Heart right ventricle (tissue), 16 donors: ENCODE measurements around the gene SELPLG. TPM values are rescaled to one million over a fixed set of nuclear protein-coding genes. Genes with fewer than 3 reads are reported as not detected.

Experiments
- ATAC-seq, 8 donors: fragments of 200-7000 bp; cut with Tn5 transposase; one replicate each; pipeline ENCODE4 v1.9.1; 2020; ENCODE audit warnings: mild to moderate bottlenecking in 8 of 8, moderate library complexity in 8 of 8, moderate number of reproducible peaks in 1 of 8
- DNase-seq, 2 donors: peaks; one replicate each; pipeline ENCODE4 v3.0.0-alpha.2; 2020
- H3K27ac ChIP-seq, 10 donors: fragments of 200-600 bp; sonication (generic) in 2 of 10; one replicate each; pipeline versions ENCODE4 v1.5.0 to v1.8.0; 2020 to 2022; ENCODE audit warnings: mild to moderate bottlenecking in 3 of 10
- H3K27me3 ChIP-seq, 7 donors: fragments of 200-600 bp; one replicate each; pipeline ENCODE4 v1.8.0; 2021 to 2022; ENCODE audit warnings: mild to moderate bottlenecking in 2 of 7
- H3K36me3 ChIP-seq, 9 donors: fragments of 200-600 bp; sonication (generic) in 1 of 9; one replicate each; pipeline versions ENCODE4 v1.5.0 to v1.8.0; 2020 to 2022; ENCODE audit warnings: mild to moderate bottlenecking in 2 of 9
- H3K4me1 ChIP-seq, 9 donors: fragments of 200-600 bp; sonication (generic) in 1 of 9; one replicate each; pipeline versions ENCODE4 v1.5.0 to v1.8.0; 2020 to 2022; ENCODE audit warnings: mild to moderate bottlenecking in 4 of 9
- H3K4me3 ChIP-seq, 10 donors: fragments of 200-600 bp; sonication (generic) in 2 of 10; one replicate each; pipeline versions ENCODE4 v1.5.0 to v1.8.0; 2020 to 2022; ENCODE audit warnings: mild to moderate bottlenecking in 7 of 10, moderate library complexity in 2 of 10
- H3K9me3 ChIP-seq, 11 donors: fragments of 200-600 bp in 10 of 11; sonication (generic) in 2 of 11; one replicate each; pipeline versions ENCODE4 v1.5.0 to v1.8.0; 2013 to 2022; ENCODE audit warnings: mild to moderate bottlenecking in 2 of 11, control low read depth in 1 of 11, moderate library complexity in 1 of 11
- WGBS, 2 donors: extraction: QIAGEN DNeasy Blood & Tissue Kit; methylation state at CpG; one replicate each; pipeline ENCODE4 v1.1.7; 2013; ENCODE audit warnings: inconsistent platforms in 1 of 2; 5-methylcytosine and 5-hydroxymethylcytosine counted together
- intact Hi-C, 10 donors: fragments of 100-400 bp; cut with DNase I; formaldehyde crosslinking; loops; one replicate each; pipeline versions ENCODE4 v1.11.1 to v1.14.2; 2022
- polyA plus RNA-seq, 2 donors: library from polyadenylated mRNA; stranded (reverse); fragments of 200-250 nt; gene quantifications; one replicate each; pipeline ENCODE4 v1.2.3, GENCODE V29; 2013
- total RNA-seq, 10 donors: library from RNA; stranded (reverse); fragmentation: NEBNext Ultra II Directional in 3 of 10; extraction: Animal tissue kit (Norgen Biotek cat#: 25700) in 3 of 10; gene quantifications; one replicate each; pipeline versions ENCODE4 v1.2.1 to v1.2.4, GENCODE V29; 2021 to 2023
- TF ChIP-seq, protein P1 (sequence below), 9 donors: fragments of 200-600 bp; sonication (generic) in 2 of 9; IDR thresholded peaks; one replicate each; pipeline versions ENCODE4 v1.5.0 to v1.8.0; 2021 to 2022; ENCODE audit warnings: antibody characterized with exemption in 9 of 9, mild to moderate bottlenecking in 5 of 9, moderate library complexity in 1 of 9
- donor health status: Arrhythmogenic right ventricular cardiomyopathy.
- donor health status: ischemic (EF 13 %, LVEDD 7.1; RV severe dilation, severe dysfunction).
- donor health status: healthy with polysubstance abuse.
- donor health status: DM: no; HTN: yes; CAD: no.
- donor health status: DM: no; HTN: no; CAD: no.
- donor health status: ischemic (EF 25% LVEDD 6.9; RV normal size, moderate dysfunction).
- donor health status: ischemic (EF 25% LVEDD 5.7; RV mildly dilated, moderate dysfunction).
- donor health status: healthy.
- donor health status: DM: yes; HTN: yes; CAD: no.
- donor health status: Ischemic cardiomyopathy.
- donor health status: ischemic (EF 35%, LVEDD 5.7; RV mildly dilated, moderate dysfunction).
- donor health status: nonischemic (EF 11% LVEDD 7.7; RV severe dilation, severe dysfunction).
- donor health status: DM: yes; HTN: yes; CAD: no.
- donor health status: PGD.
- donor health status: ischemic (EF 29% LVEDD 5.4; RV normal size, mild dysfunction).
- donor health status: nonischemic (EF 23%, LVEDD 6.1; RV moderate dilation, normal function).

Gene SELPLG
- total and polyA plus RNA-seq, 12 donors = 0.88 to 17.6 (median 2.4) TPM

DNA sequence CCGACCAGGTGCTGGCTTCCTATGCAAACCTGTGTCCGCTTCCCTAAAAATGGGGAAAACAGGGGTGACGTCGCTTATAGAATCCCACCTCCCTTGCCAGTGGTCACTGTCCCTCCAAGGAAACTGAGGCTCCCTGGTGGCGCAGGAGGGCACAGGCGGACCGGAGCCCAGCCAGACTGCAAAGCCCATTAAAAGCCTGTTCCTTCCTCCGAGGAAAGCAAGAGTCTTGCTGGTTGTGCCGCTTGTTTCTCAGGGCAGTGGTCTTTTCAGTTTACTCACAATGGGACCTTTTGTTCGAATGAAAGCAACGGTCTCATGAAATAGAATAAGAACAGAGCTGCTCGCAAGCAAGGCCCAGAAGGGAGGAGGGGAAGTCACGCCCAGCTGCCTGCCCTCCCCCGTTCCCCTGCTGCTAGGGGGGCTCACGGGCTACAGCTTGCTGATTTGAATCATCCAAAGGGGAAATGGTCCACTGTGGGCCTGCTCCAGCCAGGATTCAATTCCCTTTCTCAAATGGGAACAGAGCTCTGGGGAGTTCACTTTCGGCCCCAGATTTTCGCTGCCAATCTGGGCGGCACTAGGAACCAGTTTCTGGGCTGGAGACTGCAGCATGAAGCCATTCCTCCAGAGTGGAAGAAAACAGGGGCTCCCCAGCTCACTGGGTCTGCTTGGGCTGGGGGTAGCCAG lies 4.6 kb upstream of the SELPLG start:
- H3K4me3 ChIP-seq = peak overlapping the region in 4 of 10 donors; percentile 17 to 32 (median 22)

DNA sequence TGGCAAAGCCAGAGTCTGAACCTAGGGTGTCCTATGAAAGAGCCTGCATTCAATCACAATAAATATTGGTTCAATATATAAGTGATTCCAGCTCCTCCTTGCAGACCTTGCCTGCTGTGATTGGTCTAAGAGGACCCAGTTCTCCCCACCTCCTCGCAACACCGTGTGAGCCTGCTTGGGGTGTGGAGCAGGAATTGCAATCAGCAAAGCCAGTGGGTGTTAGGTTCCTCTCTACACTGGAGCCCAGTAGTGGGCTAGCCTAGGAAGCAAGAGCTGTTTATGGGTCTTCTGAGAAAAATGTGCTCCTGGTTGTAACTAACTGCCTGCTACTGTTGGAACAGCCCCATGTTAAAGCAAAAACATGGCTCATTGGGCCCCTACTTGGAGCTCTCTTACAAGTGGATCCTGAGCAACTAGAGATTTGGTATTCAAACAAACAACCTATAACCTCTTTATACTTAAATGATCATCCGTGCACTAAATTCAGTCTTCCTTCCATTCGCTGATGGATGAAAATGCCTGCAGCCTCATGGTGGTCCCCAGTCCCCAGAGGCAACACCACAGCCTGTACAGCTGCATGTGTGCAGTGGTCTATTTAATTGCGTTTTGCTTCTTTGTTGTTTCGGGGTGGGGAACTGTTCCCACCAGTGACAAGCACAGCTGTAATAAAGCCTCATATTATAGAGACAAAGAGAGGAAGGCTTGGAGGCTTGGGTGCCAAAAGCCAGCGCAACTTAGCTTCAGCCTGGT lies 3.7 kb upstream of the SELPLG start:
- DNase-seq (no peak), ATAC-seq (no peak)
- H3K27ac ChIP-seq = peak overlapping the region in 7 of 10 donors; percentile 50 to 73 (median 67)
- no peaks in the 10 kb centered on the region for H3K9me3 ChIP-seq
- no peaks in the 10 kb centered on the region for H3K27me3 ChIP-seq
- TF ChIP-seq, protein P1, sequence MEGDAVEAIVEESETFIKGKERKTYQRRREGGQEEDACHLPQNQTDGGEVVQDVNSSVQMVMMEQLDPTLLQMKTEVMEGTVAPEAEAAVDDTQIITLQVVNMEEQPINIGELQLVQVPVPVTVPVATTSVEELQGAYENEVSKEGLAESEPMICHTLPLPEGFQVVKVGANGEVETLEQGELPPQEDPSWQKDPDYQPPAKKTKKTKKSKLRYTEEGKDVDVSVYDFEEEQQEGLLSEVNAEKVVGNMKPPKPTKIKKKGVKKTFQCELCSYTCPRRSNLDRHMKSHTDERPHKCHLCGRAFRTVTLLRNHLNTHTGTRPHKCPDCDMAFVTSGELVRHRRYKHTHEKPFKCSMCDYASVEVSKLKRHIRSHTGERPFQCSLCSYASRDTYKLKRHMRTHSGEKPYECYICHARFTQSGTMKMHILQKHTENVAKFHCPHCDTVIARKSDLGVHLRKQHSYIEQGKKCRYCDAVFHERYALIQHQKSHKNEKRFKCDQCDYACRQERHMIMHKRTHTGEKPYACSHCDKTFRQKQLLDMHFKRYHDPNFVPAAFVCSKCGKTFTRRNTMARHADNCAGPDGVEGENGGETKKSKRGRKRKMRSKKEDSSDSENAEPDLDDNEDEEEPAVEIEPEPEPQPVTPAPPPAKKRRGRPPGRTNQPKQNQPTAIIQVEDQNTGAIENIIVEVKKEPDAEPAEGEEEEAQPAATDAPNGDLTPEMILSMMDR (IDR thresholded peaks at IDR 0.05) = no peak
- intact Hi-C loops = no loop called here
- H3K4me1 ChIP-seq = peaks cover 9 to 66% (median 47%) of the 10 kb centered on the region in 9 donors
- H3K4me3 ChIP-seq = peak overlapping the region in 1 of 10 donors; percentile 32
- no peaks in the 10 kb centered on the region for H3K36me3 ChIP-seq
- 62 to 69% methylated on average over 7 of the region's 7 CpGs for WGBS, 2 donors

More for the DNA sequence above, 4.6 kb upstream of the SELPLG start:
- 37 to 38% methylated on average over 18 of the region's 18 CpGs for WGBS, 2 donors
- intact Hi-C loops = no loop called here
- Histone ChIP-seq H3K9me3 (no peaks in the 10 kb centered on the region), H3K4me1 (peaks cover 9 to 74% (median 56%) of the 10 kb centered on the region in 9 donors), H3K36me3 (no peaks in the 10 kb centered on the region), H3K27me3 (no peaks in the 10 kb centered on the region), H3K27ac (peak overlapping the region in 8 of 10 donors; percentile 43 to 73 (median 63))
- TF ChIP-seq, protein P1 (IDR thresholded peaks at IDR 0.05) = no peak
- DNase-seq (peak; percentile 45 to 57), ATAC-seq (peak in 7 of 8 donors; percentile 4 to 72 (median 43))

DNA sequence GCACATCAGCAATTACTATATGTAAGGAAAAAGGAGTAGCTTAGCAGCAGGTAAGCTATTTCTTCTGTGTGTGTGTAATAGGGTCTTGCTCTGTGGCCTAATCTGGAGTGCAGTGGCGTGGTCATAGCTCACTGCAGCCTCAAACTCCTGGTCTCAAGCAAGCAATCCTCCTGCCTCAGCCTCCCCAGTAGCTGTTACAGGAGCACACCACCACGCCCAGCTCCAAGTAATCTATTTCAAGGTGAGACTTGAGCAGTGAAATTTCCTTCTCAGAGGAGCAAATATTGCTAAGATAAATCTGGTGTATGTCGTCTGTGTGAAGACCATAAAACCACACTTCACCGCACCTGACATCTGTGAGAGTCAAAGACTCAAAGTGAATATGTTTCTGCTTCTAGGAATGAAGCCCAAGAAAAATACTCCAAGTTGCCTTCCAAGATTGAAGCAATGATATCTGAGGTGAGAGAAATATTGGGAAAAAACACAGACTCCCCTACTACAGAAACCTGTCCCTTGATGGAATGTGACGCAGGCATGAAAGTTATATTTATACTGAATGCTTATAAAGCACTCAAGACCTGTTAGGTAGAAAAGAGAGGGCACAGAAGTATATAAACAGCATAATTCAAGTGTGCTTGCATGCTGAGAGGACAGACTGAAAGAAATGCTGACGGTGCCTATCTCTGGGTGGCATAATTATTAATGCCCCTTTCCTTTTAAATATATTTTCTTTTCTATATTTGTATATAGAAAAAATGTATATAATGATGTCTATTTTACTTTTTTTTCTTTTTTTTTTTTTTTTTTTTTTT lies 2.5 kb upstream of the SELPLG start:
- Histone ChIP-seq H3K27me3 (no peaks in the 10 kb centered on the region), H3K4me1 (peaks cover 9 to 63% (median 35%) of the 10 kb centered on the region in 9 donors), H3K36me3 (no peaks in the 10 kb centered on the region), H3K4me3 (peak overlapping the region in 1 of 10 donors; percentile 29), H3K27ac (peak overlapping the region in 1 of 10 donors; percentile 93), H3K9me3 (no peaks in the 10 kb centered on the region)
- intact Hi-C loops = no loop called here
- DNase-seq (no peak), ATAC-seq (no peak)
- WGBS, 2 donors = 79 to 84% methylated on average over 6 of the region's 6 CpGs
- TF ChIP-seq, protein P1 (IDR thresholded peaks at IDR 0.05) = no peak
